Activated CD8-positive, alpha-beta memory T cell treated with anti-CD3 and anti-CD28 coated beads for 36 hours (primary cell): ENCODE measurements around the gene PLXNA2. TPM values are rescaled to one million over a fixed set of nuclear protein-coding genes. Genes with fewer than 3 reads are reported as not detected.

Experiments
- CTCF ChIA-PET: fragments of 350-600 bp; sonication (Branson Sonifier 250); formaldehyde crosslinking; loops from one replicate; lab custom pipeline; 2021; ENCODE audit warnings: antibody characterized with exemption; lab: Charles Lee
- POLR2A ChIA-PET: fragments of 350-600 bp; sonication (Branson Sonifier 250); formaldehyde crosslinking; loops from one replicate; lab custom pipeline; 2021; ENCODE audit warnings: antibody characterized with exemption; lab: Charles Lee
- total RNA-seq, 2 experiments: library from RNA; stranded (reverse); gene quantifications; one replicate each; pipeline ENCODE4 v1.2.3, GENCODE V29; 2021

PLXNA2 gene
- total RNA-seq, 2 experiments from 2014 or later, result 0.34 to 0.36 TPM

DNA sequence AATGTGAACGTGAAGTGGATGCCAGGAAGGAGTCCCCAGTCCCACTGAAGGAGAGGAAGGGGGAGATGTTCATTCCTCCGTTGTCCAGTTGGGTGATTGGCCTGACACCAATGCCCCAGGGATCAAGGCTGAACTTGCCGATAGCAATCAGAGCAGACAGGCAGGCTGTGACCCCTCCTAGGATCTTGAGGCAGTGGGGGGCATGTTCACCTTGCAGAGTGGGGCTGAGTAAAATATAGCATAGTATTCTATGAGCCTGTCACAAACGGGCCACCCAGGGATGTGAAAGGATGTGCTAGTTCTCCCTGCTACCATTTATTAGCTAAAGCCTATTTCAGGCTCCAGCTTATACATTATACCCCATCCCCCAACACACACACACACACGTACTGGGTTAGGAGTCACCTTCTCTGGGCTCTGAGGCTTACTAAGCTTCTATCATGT is 252.6 kb downstream of the PLXNA2 start:
- POLR2A ChIA-PET, result no interaction called here
- CTCF ChIA-PET, result no interaction called here

DNA sequence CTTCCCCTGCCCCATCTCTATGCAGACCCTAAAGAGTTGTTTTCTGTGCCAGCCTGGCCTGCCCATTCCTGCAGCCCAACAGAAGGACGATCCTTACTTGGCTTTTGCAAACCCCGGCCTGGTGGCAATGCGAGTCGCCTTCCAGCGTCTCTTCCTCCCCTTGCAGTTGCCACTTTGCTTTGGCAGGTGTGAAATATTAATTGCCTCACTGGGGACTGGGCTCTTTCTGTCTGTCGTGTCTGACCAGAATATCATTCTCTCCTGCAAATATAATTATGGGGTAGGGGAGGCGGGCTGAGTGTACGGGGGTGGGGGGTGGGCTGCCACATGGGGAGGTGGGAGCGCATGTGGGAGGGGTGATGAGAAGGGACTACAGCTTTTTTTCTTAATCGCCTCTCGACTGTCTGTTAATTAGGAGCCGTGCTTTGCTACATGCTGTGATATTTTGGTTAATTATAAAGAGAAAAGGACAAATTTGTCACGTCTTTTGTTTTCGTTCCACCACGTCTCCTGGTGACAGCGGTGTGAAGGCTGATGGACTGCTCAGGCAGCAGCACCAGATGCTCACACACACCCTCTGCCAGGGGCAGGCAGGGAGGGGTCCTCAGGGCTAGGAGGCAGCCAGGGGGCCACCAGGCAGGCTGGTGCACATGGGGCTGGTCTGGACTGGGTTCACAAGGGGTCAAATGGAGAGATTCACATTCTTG is 253.2 kb downstream of the PLXNA2 start:
- CTCF ChIA-PET, result no interaction called here
- POLR2A ChIA-PET, result no interaction called here

DNA sequence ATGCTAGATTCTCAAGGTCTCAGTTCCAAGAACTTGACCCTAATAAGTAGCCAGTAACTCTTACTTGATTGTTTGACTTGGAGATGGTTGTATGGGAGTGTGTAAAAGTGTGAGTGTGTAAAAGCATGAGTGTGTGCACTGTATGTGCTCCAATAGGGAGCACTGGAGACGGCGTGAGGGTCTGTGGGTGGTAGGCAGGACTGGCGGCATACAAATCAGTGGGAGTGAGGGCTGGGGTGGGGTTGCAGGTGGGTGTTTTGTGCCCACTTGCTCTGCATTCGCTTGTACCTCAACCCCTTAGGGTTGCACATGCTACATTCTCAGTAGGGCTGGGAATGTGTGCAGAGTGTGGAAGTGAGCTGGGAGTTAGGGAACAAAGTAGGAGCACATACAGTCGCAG is 253.7 kb downstream of the PLXNA2 start:
- CTCF ChIA-PET, result no interaction called here
- POLR2A ChIA-PET, result no interaction called here

DNA sequence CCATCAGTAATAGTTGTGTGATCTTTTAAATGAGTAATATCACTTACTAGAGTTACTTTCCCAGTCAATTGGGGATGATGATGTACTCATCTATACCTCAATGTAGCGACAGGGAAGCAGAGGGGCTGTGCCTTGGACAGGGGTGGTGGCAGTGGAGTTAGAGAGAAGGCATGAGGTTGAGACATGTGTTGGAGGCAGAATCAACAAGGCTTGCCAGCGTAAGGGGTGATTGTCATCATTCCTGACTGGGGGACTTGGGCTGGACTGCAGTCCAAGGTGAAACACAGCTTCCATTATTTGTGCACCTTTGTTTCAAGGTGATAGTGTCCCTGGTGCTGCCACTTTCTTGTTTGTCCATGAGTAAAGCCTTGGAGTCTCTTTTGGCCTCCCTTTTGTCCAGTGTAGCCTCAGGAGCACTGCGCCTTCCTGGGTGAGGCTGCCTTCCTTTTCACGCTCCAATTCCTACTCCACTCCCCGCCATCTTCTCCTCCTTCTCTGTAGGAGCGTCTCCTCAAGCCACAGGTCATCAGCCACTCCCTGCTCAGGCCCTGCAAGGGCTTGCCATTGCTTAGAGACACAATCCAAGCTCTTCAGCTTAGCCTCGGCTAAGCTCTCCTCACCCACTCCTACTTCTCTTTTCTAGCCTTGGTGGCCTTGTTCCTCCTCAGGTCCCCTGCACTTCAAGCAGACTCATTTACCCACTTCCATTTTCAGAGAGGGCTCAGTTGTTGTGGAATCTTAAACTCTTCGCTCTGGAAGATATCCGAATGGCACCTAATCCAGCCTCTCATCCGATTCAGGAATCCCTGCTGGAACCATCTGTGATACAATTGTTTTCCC is 255.6 kb downstream of the PLXNA2 start:
- ChIA-PET POLR2A (no interaction called here), CTCF (no interaction called here)

DNA sequence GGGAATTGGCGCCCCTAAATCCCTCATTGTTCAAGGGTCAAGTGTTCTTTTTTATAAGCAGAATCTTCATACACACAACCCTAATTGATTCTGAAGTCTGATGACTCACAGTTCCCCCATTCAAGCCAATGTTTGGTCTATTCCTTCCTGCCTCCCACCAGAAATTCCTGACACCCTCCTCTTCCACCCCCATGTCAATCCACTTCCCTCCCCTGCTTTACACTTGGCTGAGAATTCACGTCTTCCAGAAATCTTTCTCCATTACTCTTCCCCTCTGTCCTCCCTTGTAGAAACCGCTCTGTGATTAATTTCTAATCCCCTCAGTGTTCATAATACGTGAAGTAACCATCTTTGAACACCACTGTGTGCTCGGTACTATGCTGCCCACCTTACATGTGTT is 257.0 kb downstream of the PLXNA2 start:
- ChIA-PET CTCF (no interaction called here), POLR2A (no interaction called here)

DNA sequence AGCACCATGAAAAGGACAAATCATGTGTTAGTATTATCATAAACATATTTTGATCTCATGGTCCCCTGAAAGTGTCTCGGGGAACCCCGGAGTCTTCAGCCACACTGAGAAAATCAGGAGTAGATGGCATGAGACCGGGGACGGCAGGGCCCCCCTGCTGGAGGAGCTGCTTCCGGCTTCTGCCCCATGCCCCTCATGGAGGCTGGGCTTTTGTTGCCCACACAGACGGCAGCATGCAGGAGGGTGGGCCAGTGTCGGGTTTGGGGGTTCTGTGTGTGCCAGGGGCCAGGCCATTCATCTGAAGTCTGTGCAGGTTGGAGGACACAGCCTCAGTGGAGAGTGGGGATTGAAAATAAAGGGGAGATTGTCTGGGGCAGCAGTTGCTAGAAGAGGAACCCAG is 258.2 kb downstream of the PLXNA2 start:
- ChIA-PET CTCF (interaction anchor here (0.8 kb wide), 1 partner anchor 101 kb away, joined by 4 read pairs; no protein-coding TSS in a partner anchor), POLR2A (no interaction called here)

DNA sequence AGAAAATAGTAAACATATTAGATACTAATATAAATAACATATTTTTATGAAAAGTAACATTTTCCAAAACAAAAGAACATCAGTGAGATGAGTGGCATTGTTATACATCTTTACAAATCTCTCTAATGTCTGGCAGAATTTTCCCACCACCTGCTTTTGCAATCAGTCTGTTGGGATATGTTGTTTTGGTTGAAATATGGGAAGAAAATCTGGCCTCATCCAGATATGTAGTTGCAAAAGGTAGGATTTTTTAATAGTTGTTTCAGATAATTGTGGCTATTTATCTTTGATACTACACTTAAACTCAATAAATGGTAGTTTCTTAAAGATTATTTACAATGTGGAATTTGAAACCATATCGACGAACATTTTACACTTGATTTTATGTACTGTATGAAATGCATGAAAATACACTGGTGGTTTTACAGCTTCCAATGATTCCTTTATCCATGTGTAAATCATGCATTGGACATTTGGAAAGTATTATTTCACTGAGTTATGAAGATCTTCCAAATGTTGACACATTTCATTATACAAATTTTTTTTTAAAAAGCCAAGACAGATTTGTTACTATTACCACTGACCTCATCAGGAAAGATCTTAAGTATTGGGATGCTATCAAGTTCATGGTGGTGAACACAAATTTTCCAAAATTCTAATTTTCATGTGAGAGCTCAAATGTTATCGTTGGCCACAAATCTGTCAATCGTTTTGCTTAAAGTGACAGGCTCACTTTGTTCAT is 259.2 kb downstream of the PLXNA2 start:
- POLR2A ChIA-PET, result no interaction called here
- CTCF ChIA-PET, result no interaction called here

DNA sequence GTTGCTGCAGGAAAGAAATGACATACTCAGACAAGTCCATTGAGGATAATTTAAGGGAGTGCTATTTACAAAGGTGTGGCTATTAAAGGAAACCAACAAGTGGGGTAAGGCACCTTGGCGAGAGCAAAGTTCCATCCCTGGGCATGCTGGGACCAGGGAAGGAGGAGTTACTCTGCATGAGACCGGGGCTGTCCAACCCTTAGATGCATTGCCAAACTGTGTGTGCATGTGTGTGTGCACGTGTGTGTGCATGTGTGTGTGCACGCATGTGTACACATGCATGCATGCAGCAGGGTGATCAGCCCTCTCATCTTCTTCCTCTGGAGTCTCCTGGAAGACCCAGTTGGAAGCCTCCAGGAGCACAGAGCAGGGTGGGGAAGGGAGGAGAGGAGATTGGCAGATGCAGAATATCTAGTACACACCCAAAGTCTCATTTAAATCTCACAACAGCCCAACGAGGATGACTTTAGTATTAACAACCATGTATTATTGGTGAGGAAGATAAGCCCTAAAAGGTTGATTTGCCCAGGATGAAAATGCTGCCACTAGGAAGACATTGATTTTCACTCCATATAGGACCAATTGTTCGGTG is 261.0 kb downstream of the PLXNA2 start:
- CTCF ChIA-PET, result no interaction called here
- POLR2A ChIA-PET, result no interaction called here

DNA sequence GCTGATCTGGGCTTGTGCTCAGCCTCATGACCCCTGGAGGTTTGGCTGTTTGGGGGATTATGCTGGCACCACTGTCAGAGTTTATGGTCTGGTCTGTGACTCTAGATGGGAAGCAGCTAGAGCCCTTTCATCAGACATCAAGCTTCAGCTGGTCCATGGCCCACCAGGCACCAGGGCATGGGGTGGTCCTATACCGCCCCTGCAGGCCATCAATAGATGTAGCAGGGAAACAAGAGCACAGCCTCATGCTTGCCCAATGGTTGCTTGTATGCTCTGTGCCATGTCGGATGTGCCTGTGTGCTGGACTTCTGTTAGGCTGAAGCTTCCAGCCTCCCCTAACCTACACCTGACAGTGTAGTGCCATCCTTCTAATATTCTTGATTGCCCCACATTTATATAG is 262.2 kb downstream of the PLXNA2 start:
- POLR2A ChIA-PET, result no interaction called here
- CTCF ChIA-PET, result interaction anchor here (1.2 kb wide), 1 partner anchor 112 kb away, joined by 3 read pairs; no protein-coding TSS in a partner anchor

DNA sequence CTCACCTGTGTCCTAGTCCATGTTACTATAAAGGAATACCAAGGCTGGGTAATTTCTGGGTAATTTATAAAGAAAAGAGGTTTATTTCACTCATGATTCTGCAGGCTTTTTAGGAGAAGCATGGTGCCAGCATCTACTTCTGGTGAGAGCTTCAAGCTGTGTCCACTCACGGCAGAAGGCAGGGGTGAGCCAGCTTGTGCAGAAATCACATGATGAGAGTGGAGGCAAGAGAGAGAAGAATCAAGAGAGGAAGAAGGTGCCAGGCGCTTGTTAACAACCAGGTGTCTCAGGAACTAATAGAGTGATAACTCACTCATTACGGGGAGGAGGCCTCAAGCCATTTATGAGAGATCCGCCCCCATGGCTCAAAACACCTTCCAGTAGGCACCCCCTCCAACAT is 265.7 kb downstream of the PLXNA2 start:
- POLR2A ChIA-PET, result no interaction called here
- CTCF ChIA-PET, result no interaction called here

DNA sequence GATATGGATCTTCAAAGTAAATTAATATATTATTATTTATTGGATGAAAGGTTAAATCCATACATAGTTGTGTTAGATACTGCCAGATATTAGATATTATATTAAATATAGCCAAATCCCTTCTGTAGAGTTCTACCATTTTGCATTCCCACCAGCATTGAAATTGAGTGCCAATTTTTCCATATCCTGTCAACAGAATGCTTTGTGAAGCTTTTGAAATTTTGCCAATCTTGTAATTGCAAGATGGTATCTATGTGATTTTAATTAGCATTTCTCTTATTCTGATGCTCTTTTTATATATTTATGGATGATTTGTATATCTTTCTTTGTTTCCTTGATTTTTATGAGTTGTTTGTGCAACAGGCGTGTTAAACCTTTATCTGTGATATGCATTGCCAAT is 266.3 kb downstream of the PLXNA2 start:
- ChIA-PET CTCF (no interaction called here), POLR2A (no interaction called here)

DNA sequence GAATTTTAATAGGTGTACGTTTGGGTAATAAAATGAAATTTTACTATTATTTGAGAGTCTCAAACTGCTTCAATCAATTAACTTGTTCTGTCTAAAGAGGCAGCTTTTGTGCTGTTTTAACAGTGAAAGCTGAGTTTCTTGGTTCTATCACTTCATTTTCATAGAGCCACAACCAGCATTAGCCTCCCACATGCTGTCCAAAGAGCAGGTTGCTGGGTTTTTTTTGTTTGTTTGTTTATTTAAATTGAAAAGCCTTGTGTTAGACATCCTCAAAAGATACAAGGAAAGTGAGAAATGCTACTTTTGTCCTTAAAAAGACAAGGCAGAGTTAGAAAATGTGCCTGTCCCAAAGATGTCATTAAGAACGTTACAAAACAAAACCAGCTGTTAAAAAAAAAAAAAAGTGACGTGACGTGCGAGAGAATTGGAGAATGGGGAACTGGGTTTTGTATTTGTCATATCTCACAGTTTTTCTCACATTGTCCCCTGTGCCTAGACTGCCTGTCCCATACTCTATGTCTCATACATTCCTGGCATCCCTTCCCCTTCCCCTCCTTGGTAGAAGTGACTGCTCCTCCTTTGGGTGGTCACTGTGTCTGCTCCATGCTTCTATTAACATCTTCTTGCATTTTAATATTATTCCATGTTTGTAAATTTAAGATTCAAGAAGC is 270.2 kb downstream of the PLXNA2 start:
- ChIA-PET CTCF (interaction anchor here (1.3 to 1.5 kb wide), 2 partner anchors 11 to 89 kb away, joined by 3 to 5 read pairs; no protein-coding TSS in a partner anchor), POLR2A (no interaction called here)

DNA sequence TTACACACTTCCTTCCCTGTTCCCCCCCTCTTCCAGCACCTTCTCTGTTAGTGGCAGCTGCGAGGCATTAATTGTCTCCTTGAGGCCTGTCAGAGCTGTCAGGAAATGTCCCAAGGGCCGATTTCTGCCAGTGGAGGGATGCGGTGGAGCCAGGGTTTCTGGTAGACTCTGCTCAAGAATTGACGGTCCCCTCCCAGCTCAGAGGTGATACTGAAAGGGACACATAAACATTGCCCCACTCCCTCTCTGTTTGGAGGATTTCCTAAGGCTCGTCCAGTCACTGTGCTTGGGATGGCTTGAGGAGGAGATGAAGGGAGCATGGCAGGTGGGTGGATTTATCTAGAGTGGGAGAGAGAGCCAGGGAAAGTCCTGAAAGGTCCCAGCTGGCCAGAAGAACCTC is 271.8 kb downstream of the PLXNA2 start:
- POLR2A ChIA-PET, result no interaction called here
- CTCF ChIA-PET, result interaction anchor here (1.1 kb wide), 1 partner anchor 88 kb away, joined by 3 read pairs; no protein-coding TSS in a partner anchor
